H1 (cell line): ENCODE data around the gene KCNQ1OT1. TPM values are rescaled to one million over a fixed set of nuclear protein-coding genes. Genes with fewer than 3 reads are reported as not detected.

Experiments
- CTCF ChIA-PET: fragments of 300-600 bp; sonication (Branson Sonifier 250); formaldehyde crosslinking; loops from one replicate; lab custom pipeline; 2021; ENCODE audit not compliant: partially characterized antibody; lab: Charles Lee
- POLR2A ChIA-PET: fragments of 300-600 bp; sonication (Branson Sonifier 250); formaldehyde crosslinking; loops from one replicate; lab custom pipeline; 2021; ENCODE audit warnings: inconsistent platforms; ENCODE audit not compliant: partially characterized antibody; lab: Charles Lee
- DNase-seq, 2 experiments: peaks; one replicate each; pipeline versions ENCODE4 v3.0.0 to v3.0.0-alpha.2; 2010 to 2022; ENCODE audit warnings: low spot score in 2 of 2, low read depth in 1 of 2, mixed read lengths in 1 of 2
- FAIRE-seq: peaks from 2 replicates; lab custom pipeline; 2011; peaks lifted over from hg19 to GRCh38; lab: Jason Lieb, UNC
- H2AFZ ChIP-seq: 2 replicates; pipeline ENCODE4 v1.8.1; 2012; ENCODE audit warnings: low read length, inconsistent platforms
- H2AK5ac ChIP-seq: 2 replicates; pipeline ENCODE4 v1.6.1; 2013; ENCODE audit warnings: low read depth, low read length
- H2BK120ac ChIP-seq: replicated peaks from 2 replicates; pipeline ENCODE3; 2013; ENCODE audit warnings: low read depth, low read length, inconsistent platforms
- H2BK12ac ChIP-seq: 2 replicates; pipeline ENCODE4 v1.6.1; 2013; ENCODE audit warnings: low read depth, low read length
- H2BK15ac ChIP-seq: 2 replicates; pipeline ENCODE4 v1.6.1; 2013; ENCODE audit warnings: low read length
- H2BK20ac ChIP-seq: 2 replicates; pipeline ENCODE4 v1.6.1; 2013; ENCODE audit warnings: low read length
- H2BK5ac ChIP-seq: 2 replicates; pipeline ENCODE4 v1.6.1; 2013; ENCODE audit warnings: low read depth, low read length
- H3K14ac ChIP-seq: 2 replicates; pipeline ENCODE4 v1.6.1; 2013; ENCODE audit warnings: inconsistent platforms; ENCODE audit not compliant: insufficient read length
- H3K18ac ChIP-seq: 2 replicates; pipeline ENCODE4 v1.6.1; 2013; ENCODE audit warnings: low read length; ENCODE audit errors: extremely low read depth
- H3K23ac ChIP-seq: 2 replicates; pipeline ENCODE4 v1.6.1; 2013; ENCODE audit warnings: inconsistent platforms; ENCODE audit not compliant: insufficient read length
- H3K23me2 ChIP-seq: 2 replicates; pipeline ENCODE4 v1.6.1; 2013; ENCODE audit warnings: low read depth, low read length
- H3K27ac ChIP-seq: 2 replicates; pipeline ENCODE4 v1.6.1; 2011; ENCODE audit warnings: low read depth, low read length, inconsistent platforms
- H3K27me3 ChIP-seq, 4 experiments: replicated peaks in 1 of 4; 1 replicate in 1 of 4; 2 replicates in 3 of 4; pipeline versions ENCODE4 v1.6.1 to v1.8.1; 2011 to 2013; ENCODE audit warnings: low read length in 3 of 4, mild to moderate bottlenecking in 3 of 4, inconsistent platforms in 2 of 4, mixed read lengths in 2 of 4, moderate library complexity in 1 of 4; ENCODE audit not compliant: control insufficient read depth in 3 of 4, insufficient read depth in 3 of 4; ENCODE audit errors: extremely low read depth in 1 of 4
- H3K36me3 ChIP-seq, 4 experiments: 2 replicates each; pipeline versions ENCODE4 v1.6.1 to v1.8.1; 2011 to 2013; ENCODE audit warnings: mild to moderate bottlenecking in 4 of 4, low read length in 3 of 4, moderate library complexity in 2 of 4, control low read depth in 1 of 4, inconsistent platforms in 1 of 4; ENCODE audit not compliant: insufficient read depth in 4 of 4, control insufficient read depth in 2 of 4
- H3K4ac ChIP-seq: replicated peaks from 2 replicates; pipeline ENCODE3; 2013; ENCODE audit warnings: low read length, low read depth, mixed read lengths, inconsistent platforms; ENCODE audit not compliant: insufficient read length
- H3K4me1 ChIP-seq, 4 experiments: replicated peaks in 1 of 4; 1 replicate in 1 of 4; 2 replicates in 3 of 4; pipeline versions ENCODE4 v1.6.1 to v1.8.1; 2011 to 2013; ENCODE audit warnings: low read length in 3 of 4, inconsistent platforms in 2 of 4, mixed read lengths in 1 of 4; ENCODE audit not compliant: insufficient read depth in 4 of 4, control insufficient read depth in 3 of 4
- H3K4me2 ChIP-seq, 2 experiments: 2 replicates each; pipeline versions ENCODE4 v1.6.1 to v1.8.1; 2011 to 2013; ENCODE audit warnings: low read depth in 2 of 2, low read length in 2 of 2, control low read depth in 1 of 2, inconsistent platforms in 1 of 2, mild to moderate bottlenecking in 1 of 2; ENCODE audit not compliant: insufficient read depth in 1 of 2
- H3K4me3 ChIP-seq, 4 experiments: fragments of 200-600, 300-600 bp in 1 of 4; sonication (generic), shearing (Covaris generic), sonication (Bioruptor Twin) in 1 of 4; 2 replicates each; pipeline versions ENCODE4 v1.5.1 to v1.8.1; 2011 to 2016; ENCODE audit warnings: low read length in 4 of 4, low read depth in 3 of 4, control low read depth in 2 of 4, inconsistent platforms in 2 of 4, mild to moderate bottlenecking in 2 of 4, mixed read lengths in 1 of 4, moderate library complexity in 1 of 4; ENCODE audit not compliant: insufficient read depth in 2 of 4; ENCODE audit errors: extremely low read depth in 1 of 4
- H3K56ac ChIP-seq: replicated peaks from 2 replicates; pipeline ENCODE3; 2013; ENCODE audit warnings: low read depth, mild to moderate bottlenecking, mixed read lengths, low read length, inconsistent platforms; ENCODE audit not compliant: insufficient read length
- H3K79me1 ChIP-seq: 2 replicates; pipeline ENCODE4 v1.6.1; 2013; ENCODE audit warnings: low read depth, low read length, control low read depth
- H3K79me2 ChIP-seq, 2 experiments: 2 replicates each; pipeline versions ENCODE4 v1.6.1 to v1.8.1; 2012 to 2013; ENCODE audit warnings: low read length in 2 of 2, mild to moderate bottlenecking in 2 of 2, inconsistent platforms in 1 of 2; ENCODE audit not compliant: insufficient read depth in 2 of 2, control insufficient read depth in 1 of 2
- H3K9ac ChIP-seq, 4 experiments: replicated peaks in 1 of 4; 1 replicate in 1 of 4; 2 replicates in 3 of 4; pipeline versions ENCODE4 v1.6.1 to v1.8.1; 2011 to 2013; ENCODE audit warnings: low read depth in 3 of 4, low read length in 3 of 4, control low read depth in 2 of 4, mild to moderate bottlenecking in 2 of 4, moderate library complexity in 2 of 4, inconsistent platforms in 1 of 4; ENCODE audit errors: extremely low read depth in 1 of 4
- H3K9me3 ChIP-seq, 2 experiments: 2 replicates each; pipeline versions ENCODE4 v1.6.1 to v1.8.1; 2012 to 2013; ENCODE audit warnings: mild to moderate bottlenecking in 2 of 2, moderate library complexity in 2 of 2, control low read depth in 1 of 2, inconsistent platforms in 1 of 2, low read depth in 1 of 2, low read length in 1 of 2, mixed read lengths in 1 of 2; ENCODE audit not compliant: insufficient read depth in 2 of 2
- H4K20me1 ChIP-seq, 2 experiments: replicated peaks in 1 of 2; 2 replicates each; pipeline versions ENCODE3 to v1.8.1; 2011 to 2013; ENCODE audit warnings: inconsistent platforms in 2 of 2, low read length in 2 of 2, mild to moderate bottlenecking in 1 of 2; ENCODE audit not compliant: insufficient read depth in 2 of 2, control insufficient read depth in 1 of 2
- H4K5ac ChIP-seq: 2 replicates; pipeline ENCODE4 v1.6.1; 2013; ENCODE audit warnings: low read length, low read depth, mixed read lengths, inconsistent platforms; ENCODE audit not compliant: insufficient read length
- H4K8ac ChIP-seq: 2 replicates; pipeline ENCODE4 v1.8.0; 2013; ENCODE audit warnings: mild to moderate bottlenecking, moderate library complexity, low read length, inconsistent platforms; ENCODE audit not compliant: insufficient read depth; ENCODE audit errors: extremely low read depth
- H4K91ac ChIP-seq: replicated peaks from 2 replicates; pipeline ENCODE3; 2013; ENCODE audit warnings: low read length, mixed read lengths, inconsistent platforms; ENCODE audit not compliant: insufficient read length
- EZH2 ChIP-seq: fragments of 200-600 bp; sonication (generic); IDR thresholded peaks from 2 replicates; pipeline ENCODE4 v1.7.1; 2012; ENCODE audit warnings: low read depth, mild to moderate bottlenecking, moderate library complexity, low read length, inconsistent platforms; ENCODE audit not compliant: severe bottlenecking
- MAX ChIP-seq: IDR thresholded peaks from 2 replicates; pipeline ENCODE4 v1.6.1; 2012; ENCODE audit warnings: inconsistent platforms
- RAD21 ChIP-seq, 2 experiments: IDR thresholded peaks in 1 of 2; conservative IDR thresholded peaks in 1 of 2; 2 replicates each; pipeline ENCODE4 v1.6.1; 2011; ENCODE audit warnings: low read depth in 2 of 2, low read length in 2 of 2, improper control_type of control experiment in 1 of 2, inconsistent platforms in 1 of 2, mild to moderate bottlenecking in 1 of 2, moderate library complexity in 1 of 2
- WGBS, 2 experiments: shearing (Covaris generic) in 1 of 2; methylation state at CpG; one replicate each; pipeline versions ENCODE4 v1.1.6 to v1.1.7; 2013 to 2015; ENCODE audit warnings: low lambda C conversion rate in 2 of 2, mixed read lengths in 2 of 2, inconsistent platforms in 1 of 2, low coverage in 1 of 2, missing lambda C conversion rate in 1 of 2; ENCODE audit not compliant: insufficient replicate concordance in 2 of 2, insufficient coverage in 1 of 2, insufficient read length in 1 of 2; ENCODE audit errors: extremely low coverage in 1 of 2, missing lambda C conversion rate in 1 of 2; 5-methylcytosine and 5-hydroxymethylcytosine counted together
- polyA plus RNA-seq, 7 experiments: library from polyadenylated mRNA; depleted of rRNA in 3 of 7; stranded (reverse) in 5 of 7; unstranded in 2 of 7; fragments of >200 nt in 5 of 7; fragments of 200-250 nt in 2 of 7; gene quantifications; 1 replicate in 5 of 7; 2 replicates in 1 of 7; 4 replicates in 1 of 7; pipeline versions ENCODE4 v1.2.1 to v1.2.3, GENCODE V29; 2011 to 2013; ENCODE audit warnings: missing spikeins in 2 of 7, mixed read lengths in 2 of 7
- total RNA-seq: library from RNA; stranded (reverse); fragmentation: NEBNext Ultra II Directional; extraction: Animal tissue kit (Norgen Biotek cat#: 25700); gene quantifications from 2 replicates; pipeline ENCODE4 v1.2.1, GENCODE V29; 2021

KCNQ1OT1 gene
- total and polyA plus RNA-seq, 2 of the 8 experiments (the other 6 are each of a cell fraction or from before 2014, with no cell fraction given) = 0.21 to 1.2 TPM

GRCh38 chr11:2563213-2564007, 136.4 kb downstream of the KCNQ1OT1 start:
- Histone ChIP-seq H4K5ac (no peak overlapping the region), H3K56ac (no peak overlapping the region), H3K4me3 (no peak overlapping the region), H2BK5ac (no peak overlapping the region), H3K27me3 (peaks cover 0 to 52% (median 33%) of the 10 kb centered on the region in 4 experiments; a peak in 6 of 7 replicates), H2BK15ac (no peak overlapping the region), H3K27ac (no peak overlapping the region), H3K14ac (no peak overlapping the region), H2BK12ac (no peak overlapping the region), H2AFZ (no peak overlapping the region), H3K18ac (no peak overlapping the region), H3K23ac (no peak overlapping the region), H3K79me2 (no peaks in the 10 kb centered on the region), H3K4ac (no peak overlapping the region), H3K9me3 (no peaks in the 10 kb centered on the region; a peak in 1 of 4 replicates), H4K91ac (no peak overlapping the region), H4K20me1 (peaks cover 0 to 3% of the 10 kb centered on the region in 2 experiments), H3K9ac (no peak overlapping the region), H3K4me2 (no peak overlapping the region), H3K23me2 (no peaks in the 10 kb centered on the region), H2BK120ac (no peak overlapping the region), H4K8ac (no peak overlapping the region), H2AK5ac (no peak overlapping the region), H3K36me3 (no peaks in the 10 kb centered on the region), H2BK20ac (no peak overlapping the region), H3K4me1 (peaks cover 0 to 9% (median 2%) of the 10 kb centered on the region in 4 experiments; a peak in 3 of 7 replicates), H3K79me1 (no peaks in the 10 kb centered on the region)
- TF ChIP-seq EZH2 = no peak
- TF ChIP-seq RAD21 (IDR thresholded peaks at IDR 0.05 in 1 of 2, conservative IDR thresholded peaks at IDR 0.05 in 1 of 2; ENCODE audit: low read depth in 2 of 2, low read length in 2 of 2) = peak in 1 of 2 experiments; percentile 16; a peak in 1 of 4 replicates
- TF ChIP-seq MAX = no peak
- POLR2A ChIA-PET = no interaction called here
- no peak for DNase-seq
- 91% methylated on average over 28 of the region's 28 CpGs; no CpG with 5 or more reads in 1 of the 2 experiments for WGBS, 2 experiments
- CTCF ChIA-PET = interaction anchor here (1.4 to 7.6 kb wide), 4 partner anchors 24 to 327 kb away, joined by 3 to 51 read pairs (median 6); partner anchors contain the start of gene CDKN1C
- no peak for FAIRE-seq
